ENCODE measurements around the gene SKIC3. TPM values are rescaled to one million over a fixed set of nuclear protein-coding genes. Genes with fewer than 3 reads are reported as not detected.

SKIC3 gene
- total and polyA plus RNA-seq, 2 of the 13 experiments (the other 11 are each of a cell fraction or from before 2014, with no cell fraction given) = 36.9 to 61.5 TPM

DNA sequence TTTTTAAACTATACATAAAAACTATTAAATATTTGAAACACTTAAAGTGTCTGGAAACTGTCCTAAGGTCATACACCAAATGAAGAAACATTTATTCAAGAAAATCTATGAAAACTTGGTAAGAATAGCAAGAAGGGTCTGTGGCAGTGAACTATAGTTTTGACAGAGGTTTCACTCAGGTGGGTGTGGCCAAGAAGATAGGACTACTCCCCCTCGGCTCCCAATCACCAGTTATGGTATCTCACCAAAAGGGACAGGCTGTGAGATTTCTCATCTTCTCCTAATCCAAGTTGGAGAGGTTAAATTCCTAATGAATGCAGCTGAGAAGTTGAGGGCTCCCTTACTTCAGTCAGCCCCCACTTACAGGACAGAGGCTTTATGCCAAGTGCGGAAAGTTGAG is 3.1 kb upstream of the SKIC3 start:
- Histone ChIP-seq H3K9ac (ENCODE audit: insufficient read depth, low read depth, low read length) (no peak overlapping the region), H3K4me1 (ENCODE audit: insufficient read depth, low read length) (peaks cover 17% of the 10 kb centered on the region), H2AFZ (ENCODE audit: low read length) (no peak overlapping the region), H3K4me2 (ENCODE audit: low read depth, low read length) (no peak overlapping the region), H3K27ac (ENCODE audit: extremely low read length, insufficient read depth, low read length) (no peak overlapping the region), H3K36me3 (replicated peaks in 1 of 2; ENCODE audit: control insufficient read depth in 1 of 2, insufficient read depth in 2 of 2, low read length in 2 of 2) (no peaks in the 10 kb centered on the region; a peak in 1 of 5 replicates), H3K79me2 (ENCODE audit: insufficient read depth, low read length) (peaks cover 29% of the 10 kb centered on the region), H3K27me3 (ENCODE audit: control insufficient read depth in 1 of 2, insufficient read depth in 2 of 2, low read length in 2 of 2) (no peaks in the 10 kb centered on the region; a peak in 1 of 5 replicates), H4K20me1 (ENCODE audit: insufficient read depth, low read length) (no peaks in the 10 kb centered on the region), H3K4me3 (replicated peaks in 1 of 3; ENCODE audit: insufficient read depth in 1 of 3, low read depth in 2 of 3, low read length in 3 of 3) (no peak overlapping the region), H3K9me3 (ENCODE audit: low read length) (no peaks in the 10 kb centered on the region)
- CTCF ChIA-PET (ENCODE audit: low intra/inter-chr PET ratio, low total read pairs) = no interaction called here
- ATAC-seq = no peak
- in situ Hi-C loops (cut with HindIII; ENCODE audit: extremely low pct_ligation_motif_present, low pct_unique_long_range_greater_than_20kb) (loop anchor here (10.0 kb wide), 1 partner anchor 287 kb away; no protein-coding TSS in a partner anchor), intact Hi-C loops (cut with micrococcal nuclease; ENCODE audit: unreplicated experiment) (loop anchor here (5.0 to 10.0 kb wide), 3 partner anchors 59 to 287 kb away; partner anchors contain the start of gene RFESD)
- POLR2A ChIA-PET = no interaction called here
- DNase-seq (ENCODE audit: low spot score) = no peak
- 86% methylated on average over 2 of the region's 2 CpGs for WGBS (ENCODE audit: low lambda C conversion rate)
- no peak for FAIRE-seq
- BruUV-seq (replicated peaks) = no TSS peak
- no peak for TF ChIP-seq KLF11 (CRISPR knock-in tag; IDR thresholded peaks at IDR 0.05)
- no peak for TF ChIP-seq MTA3 (CRISPR knock-in tag; IDR thresholded peaks at IDR 0.05)
- TF ChIP-seq RBFOX2 (IDR thresholded peaks at IDR 0.05; ENCODE audit: low read depth, low read length) = no peak
- TF ChIP-seq GABPB1 (CRISPR knock-in tag; IDR thresholded peaks at IDR 0.05) = no peak
- no peak for TF ChIP-seq ETV5 (CRISPR knock-in tag; IDR thresholded peaks at IDR 0.05; ENCODE audit: borderline replicate concordance)
- no peak for TF ChIP-seq ONECUT2 (CRISPR knock-in tag; IDR thresholded peaks at IDR 0.05)
- no peak for TF ChIP-seq AHDC1 (CRISPR knock-in tag; IDR thresholded peaks at IDR 0.05; ENCODE audit: borderline replicate concordance)
- TF ChIP-seq ZFP36L2 (CRISPR knock-in tag; IDR thresholded peaks at IDR 0.05) = no peak
- no peak for TF ChIP-seq STAG1 (CRISPR knock-in tag; IDR thresholded peaks at IDR 0.05)
- no peak for TF ChIP-seq MTF1 (CRISPR knock-in tag; IDR thresholded peaks at IDR 0.05)
- TF ChIP-seq ZNF781 (CRISPR knock-in tag; IDR thresholded peaks at IDR 0.05; ENCODE audit: borderline replicate concordance, not compliant biosample characterization) = no peak
- no peak for TF ChIP-seq SOX6 (IDR thresholded peaks at IDR 0.05)
- TF ChIP-seq SOX6 (CRISPR knock-in tag; IDR thresholded peaks at IDR 0.05) = no peak
- no peak for TF ChIP-seq MED8 (CRISPR knock-in tag; IDR thresholded peaks at IDR 0.05; ENCODE audit: insufficient replicate concordance)
- TF ChIP-seq, protein P1, sequence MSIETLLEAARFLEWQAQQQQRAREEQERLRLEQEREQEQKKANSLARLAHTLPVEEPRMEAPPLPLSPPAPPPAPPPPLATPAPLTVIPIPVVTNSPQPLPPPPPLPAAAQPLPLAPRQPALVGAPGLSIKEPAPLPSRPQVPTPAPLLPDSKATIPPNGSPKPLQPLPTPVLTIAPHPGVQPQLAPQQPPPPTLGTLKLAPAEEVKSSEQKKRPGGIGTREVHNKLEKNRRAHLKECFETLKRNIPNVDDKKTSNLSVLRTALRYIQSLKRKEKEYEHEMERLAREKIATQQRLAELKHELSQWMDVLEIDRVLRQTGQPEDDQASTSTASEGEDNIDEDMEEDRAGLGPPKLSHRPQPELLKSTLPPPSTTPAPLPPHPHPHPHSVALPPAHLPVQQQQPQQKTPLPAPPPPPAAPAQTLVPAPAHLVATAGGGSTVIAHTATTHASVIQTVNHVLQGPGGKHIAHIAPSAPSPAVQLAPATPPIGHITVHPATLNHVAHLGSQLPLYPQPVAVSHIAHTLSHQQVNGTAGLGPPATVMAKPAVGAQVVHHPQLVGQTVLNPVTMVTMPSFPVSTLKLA (IDR thresholded peaks at IDR 0.05) = no peak
- TF ChIP-seq ZNF850 (CRISPR knock-in tag; conservative IDR thresholded peaks at IDR 0.05) = no peak
- TF ChIP-seq FUBP1 (CRISPR knock-in tag; IDR thresholded peaks at IDR 0.05; ENCODE audit: borderline replicate concordance) = no peak
